ENCODE results near the gene FBXW5. TPM values are rescaled to one million over a fixed set of nuclear protein-coding genes. Genes with fewer than 3 reads are reported as not detected.
A peak's percentile ranks its signal among the peaks of the same experiment; 100 is the strongest.

Gene FBXW5
- total and polyA plus RNA-seq, 10 of the 15 experiments (the other 5 are each of a cell fraction or from before 2014, with no cell fraction given), result 0.21 to 97.3 (median 44.5) TPM

DNA sequence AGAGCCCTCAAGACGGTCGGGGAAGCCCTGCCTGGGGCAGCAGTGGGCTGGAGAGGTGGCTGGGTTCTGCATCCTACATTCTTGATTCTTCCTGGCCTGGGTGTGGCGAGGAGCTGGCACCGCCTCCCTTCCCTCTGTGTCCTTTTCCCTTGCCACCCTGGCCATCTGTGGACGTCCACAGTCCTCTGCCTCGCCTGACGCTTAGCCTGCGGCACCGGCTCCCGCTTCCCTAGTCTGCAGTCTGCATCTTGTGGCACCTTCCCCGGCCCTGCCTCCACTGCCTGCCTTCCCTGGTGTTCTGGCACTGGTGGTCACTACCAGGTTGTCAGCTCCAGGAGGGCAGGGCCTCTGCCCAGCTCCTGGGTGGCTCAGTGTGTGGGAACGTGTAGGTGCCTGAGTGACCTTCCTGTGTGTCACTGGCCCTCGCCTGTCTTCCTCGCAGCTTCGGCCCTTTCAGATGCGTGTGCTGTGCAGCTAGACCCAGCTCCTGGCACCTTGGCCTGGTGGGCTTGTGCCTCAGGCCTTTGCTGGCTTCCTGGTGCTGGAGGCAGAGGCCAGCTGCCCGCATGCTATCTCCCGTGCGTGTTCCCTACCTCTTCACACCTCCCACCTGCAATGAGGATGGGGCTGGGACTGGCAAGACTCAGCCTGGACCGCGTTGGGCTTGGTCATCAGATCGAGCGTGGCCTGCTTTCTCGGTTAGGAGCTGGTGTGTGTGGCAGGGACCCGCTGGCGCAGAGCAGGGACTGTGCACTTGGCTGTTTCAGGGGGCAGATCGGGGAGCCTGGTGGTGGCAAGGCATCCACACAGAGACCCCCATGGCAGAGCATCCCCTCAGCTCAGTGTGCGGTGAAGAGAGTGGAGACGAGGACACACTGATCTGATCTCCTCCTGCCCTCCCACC, 37.3 kb downstream of the FBXW5 start:
- CTCF ChIA-PET, result interaction anchor here (0.6 kb wide), 1 partner anchor 81 kb away, joined by 4 read pairs; no protein-coding TSS in a partner anchor
- intact Hi-C loops (cut with micrococcal nuclease; ENCODE audit: unreplicated experiment), result no loop called here
- ATAC-seq, result no peak
- TF ChIP-seq, protein P1, sequence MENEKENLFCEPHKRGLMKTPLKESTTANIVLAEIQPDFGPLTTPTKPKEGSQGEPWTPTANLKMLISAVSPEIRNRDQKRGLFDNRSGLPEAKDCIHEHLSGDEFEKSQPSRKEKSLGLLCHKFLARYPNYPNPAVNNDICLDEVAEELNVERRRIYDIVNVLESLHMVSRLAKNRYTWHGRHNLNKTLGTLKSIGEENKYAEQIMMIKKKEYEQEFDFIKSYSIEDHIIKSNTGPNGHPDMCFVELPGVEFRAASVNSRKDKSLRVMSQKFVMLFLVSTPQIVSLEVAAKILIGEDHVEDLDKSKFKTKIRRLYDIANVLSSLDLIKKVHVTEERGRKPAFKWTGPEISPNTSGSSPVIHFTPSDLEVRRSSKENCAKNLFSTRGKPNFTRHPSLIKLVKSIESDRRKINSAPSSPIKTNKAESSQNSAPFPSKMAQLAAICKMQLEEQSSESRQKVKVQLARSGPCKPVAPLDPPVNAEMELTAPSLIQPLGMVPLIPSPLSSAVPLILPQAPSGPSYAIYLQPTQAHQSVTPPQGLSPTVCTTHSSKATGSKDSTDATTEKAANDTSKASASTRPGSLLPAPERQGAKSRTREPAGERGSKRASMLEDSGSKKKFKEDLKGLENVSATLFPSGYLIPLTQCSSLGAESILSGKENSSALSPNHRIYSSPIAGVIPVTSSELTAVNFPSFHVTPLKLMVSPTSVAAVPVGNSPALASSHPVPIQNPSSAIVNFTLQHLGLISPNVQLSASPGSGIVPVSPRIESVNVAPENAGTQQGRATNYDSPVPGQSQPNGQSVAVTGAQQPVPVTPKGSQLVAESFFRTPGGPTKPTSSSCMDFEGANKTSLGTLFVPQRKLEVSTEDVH (IDR thresholded peaks at IDR 0.05; ENCODE audit: low read depth, partially characterized antibody), result no peak
- peak; percentile 16; the same call in 1 of the 2 replicates for TF ChIP-seq POLR2A (IDR thresholded peaks at IDR 0.05; ENCODE audit: low read depth, low read length)
- peaks cover 5% of the 10 kb centered on the region; the same call in 2 of the 3 replicates for H3K9me3 ChIP-seq (replicated peaks; ENCODE audit: control insufficient read depth, insufficient read depth, low read length)
- H3K4me1 ChIP-seq (ENCODE audit: control insufficient read depth, insufficient read depth, low read length), result peaks cover 11% of the 10 kb centered on the region
- no peaks in the 10 kb centered on the region for H4K20me1 ChIP-seq (ENCODE audit: control insufficient read depth, insufficient read depth)
- no peak overlapping the region for H2AFZ ChIP-seq (ENCODE audit: control insufficient read depth, low read depth, low read length)
- in situ Hi-C loops (cut with MboI), result no loop called here
- no peak overlapping the region for H3K27ac ChIP-seq (ENCODE audit: control insufficient read depth, insufficient read depth)
- POLR2A ChIA-PET, result no interaction called here
- SMC1A ChIA-PET (ENCODE audit: uncharacterized antibody, unreplicated experiment), result interaction anchor here (1.3 kb wide), 1 partner anchor 26 kb away, joined by 3 read pairs; no protein-coding TSS in a partner anchor
- no peaks in the 10 kb centered on the region for H3K27me3 ChIP-seq (replicated peaks in 1 of 2; ENCODE audit: control insufficient read depth in 2 of 2, insufficient read depth in 2 of 2, low read length in 1 of 2)
- H3K4me2 ChIP-seq (ENCODE audit: control insufficient read depth, insufficient read depth), result no peak overlapping the region
- H3K36me3 ChIP-seq (ENCODE audit: control insufficient read depth in 2 of 2, insufficient read depth in 2 of 2, low read length in 1 of 2), result peaks cover 18 to 38% of the 10 kb centered on the region in 2 experiments; a peak in 3 of 4 replicates
- RAD21 ChIA-PET (ENCODE audit: unreplicated experiment), result no interaction called here
- H3K79me2 ChIP-seq (ENCODE audit: control insufficient read depth, insufficient read depth, low read length), result peaks cover 16% of the 10 kb centered on the region
- H3K9ac ChIP-seq (ENCODE audit: control insufficient read depth, insufficient read depth, low read length), result no peak overlapping the region
- H3K4me3 ChIP-seq, result no peak overlapping the region
- WGBS (ENCODE audit: insufficient coverage, insufficient replicate concordance, low lambda C conversion rate, missing lambda C conversion rate), result 98% methylated on average over 28 of the region's 29 CpGs
- DNase-seq (ENCODE audit: low read depth, low spot score), result no peak
- no peak for FAIRE-seq
- no TSS peak for BruUV-seq (replicated peaks)

DNA sequence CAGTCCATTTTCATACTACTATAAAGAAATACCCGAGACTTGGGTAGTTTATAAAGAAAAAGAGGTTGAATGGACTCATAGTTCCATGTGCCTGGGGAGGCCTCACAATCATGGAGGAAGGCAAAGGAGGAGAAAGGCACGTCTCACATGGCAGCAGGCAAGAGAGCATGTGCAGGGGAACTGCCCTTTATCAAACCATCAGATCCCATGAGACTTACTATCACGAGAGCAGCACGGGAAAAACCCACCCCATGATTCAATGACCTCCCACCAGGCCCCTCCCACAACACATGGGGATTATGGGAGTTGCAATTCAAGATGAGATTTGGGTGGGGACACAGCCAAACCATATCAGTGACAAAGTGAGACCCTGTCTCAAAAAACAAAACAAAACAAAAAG, 38.3 kb downstream of the FBXW5 start:
- H3K4me2 ChIP-seq (ENCODE audit: control insufficient read depth, insufficient read depth), result no peak overlapping the region
- no TSS peak for BruUV-seq (replicated peaks)
- no peaks in the 10 kb centered on the region for H3K27me3 ChIP-seq (replicated peaks in 1 of 2; ENCODE audit: control insufficient read depth in 2 of 2, insufficient read depth in 2 of 2, low read length in 1 of 2)
- peaks cover 5% of the 10 kb centered on the region; the same call in 2 of the 3 replicates for H3K9me3 ChIP-seq (replicated peaks; ENCODE audit: control insufficient read depth, insufficient read depth, low read length)
- no peaks in the 10 kb centered on the region for H4K20me1 ChIP-seq (ENCODE audit: control insufficient read depth, insufficient read depth)
- FAIRE-seq, result no peak
- no peak overlapping the region for H3K4me3 ChIP-seq
- POLR2A ChIA-PET, result no interaction called here
- SMC1A ChIA-PET (ENCODE audit: uncharacterized antibody, unreplicated experiment), result no interaction called here
- H3K27ac ChIP-seq (ENCODE audit: control insufficient read depth, insufficient read depth), result no peak overlapping the region; the same call in 1 of the 2 replicates
- H2AFZ ChIP-seq (ENCODE audit: control insufficient read depth, low read depth, low read length), result no peak overlapping the region
- CTCF ChIA-PET, result no interaction called here
- in situ Hi-C loops (cut with MboI), result no loop called here
- H3K4me1 ChIP-seq (ENCODE audit: control insufficient read depth, insufficient read depth, low read length), result peaks cover 21% of the 10 kb centered on the region
- DNase-seq (ENCODE audit: low read depth, low spot score), result no peak
- RAD21 ChIA-PET (ENCODE audit: unreplicated experiment), result no interaction called here
- H3K36me3 ChIP-seq (ENCODE audit: control insufficient read depth in 2 of 2, insufficient read depth in 2 of 2, low read length in 1 of 2), result peaks cover 20 to 45% of the 10 kb centered on the region in 2 experiments
- intact Hi-C loops (cut with micrococcal nuclease; ENCODE audit: unreplicated experiment), result no loop called here
- H3K79me2 ChIP-seq (ENCODE audit: control insufficient read depth, insufficient read depth, low read length), result peaks cover 22% of the 10 kb centered on the region
- no peak for ATAC-seq
- 59% methylated on average over 4 of the region's 4 CpGs for WGBS (ENCODE audit: insufficient coverage, insufficient replicate concordance, low lambda C conversion rate, missing lambda C conversion rate)
- H3K9ac ChIP-seq (ENCODE audit: control insufficient read depth, insufficient read depth, low read length), result no peak overlapping the region
- peak in 1 of 2 experiments; percentile 41; a peak in 2 of 4 replicates for TF ChIP-seq BHLHE40 (IDR thresholded peaks at IDR 0.05; ENCODE audit: borderline replicate concordance in 1 of 2, low read depth in 2 of 2, low read length in 1 of 2)
- TF ChIP-seq, protein P2, sequence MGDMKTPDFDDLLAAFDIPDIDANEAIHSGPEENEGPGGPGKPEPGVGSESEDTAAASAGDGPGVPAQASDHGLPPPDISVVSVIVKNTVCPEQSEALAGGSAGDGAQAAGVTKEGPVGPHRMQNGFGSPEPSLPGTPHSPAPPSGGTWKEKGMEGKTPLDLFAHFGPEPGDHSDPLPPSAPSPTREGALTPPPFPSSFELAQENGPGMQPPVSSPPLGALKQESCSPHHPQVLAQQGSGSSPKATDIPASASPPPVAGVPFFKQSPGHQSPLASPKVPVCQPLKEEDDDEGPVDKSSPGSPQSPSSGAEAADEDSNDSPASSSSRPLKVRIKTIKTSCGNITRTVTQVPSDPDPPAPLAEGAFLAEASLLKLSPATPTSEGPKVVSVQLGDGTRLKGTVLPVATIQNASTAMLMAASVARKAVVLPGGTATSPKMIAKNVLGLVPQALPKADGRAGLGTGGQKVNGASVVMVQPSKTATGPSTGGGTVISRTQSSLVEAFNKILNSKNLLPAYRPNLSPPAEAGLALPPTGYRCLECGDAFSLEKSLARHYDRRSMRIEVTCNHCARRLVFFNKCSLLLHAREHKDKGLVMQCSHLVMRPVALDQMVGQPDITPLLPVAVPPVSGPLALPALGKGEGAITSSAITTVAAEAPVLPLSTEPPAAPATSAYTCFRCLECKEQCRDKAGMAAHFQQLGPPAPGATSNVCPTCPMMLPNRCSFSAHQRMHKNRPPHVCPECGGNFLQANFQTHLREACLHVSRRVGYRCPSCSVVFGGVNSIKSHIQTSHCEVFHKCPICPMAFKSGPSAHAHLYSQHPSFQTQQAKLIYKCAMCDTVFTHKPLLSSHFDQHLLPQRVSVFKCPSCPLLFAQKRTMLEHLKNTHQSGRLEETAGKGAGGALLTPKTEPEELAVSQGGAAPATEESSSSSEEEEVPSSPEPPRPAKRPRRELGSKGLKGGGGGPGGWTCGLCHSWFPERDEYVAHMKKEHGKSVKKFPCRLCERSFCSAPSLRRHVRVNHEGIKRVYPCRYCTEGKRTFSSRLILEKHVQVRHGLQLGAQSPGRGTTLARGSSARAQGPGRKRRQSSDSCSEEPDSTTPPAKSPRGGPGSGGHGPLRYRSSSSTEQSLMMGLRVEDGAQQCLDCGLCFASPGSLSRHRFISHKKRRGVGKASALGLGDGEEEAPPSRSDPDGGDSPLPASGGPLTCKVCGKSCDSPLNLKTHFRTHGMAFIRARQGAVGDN (IDR thresholded peaks at IDR 0.05), result peak; percentile 71
- no peak for TF ChIP-seq CBX3 (IDR thresholded peaks at IDR 0.05; ENCODE audit: borderline replicate concordance, low read depth)
- no peak for TF ChIP-seq FOS (IDR thresholded peaks at IDR 0.05; ENCODE audit: borderline replicate concordance, extremely low read depth, insufficient read length)
- TF ChIP-seq SUZ12 (IDR thresholded peaks at IDR 0.05; ENCODE audit: unreplicated experiment), result no peak
- no peak for TF ChIP-seq MYB (IDR thresholded peaks at IDR 0.05; ENCODE audit: borderline replicate concordance, low read depth, low read length)
